Measurements from ENCODE around the gene TMEM203.

DNA sequence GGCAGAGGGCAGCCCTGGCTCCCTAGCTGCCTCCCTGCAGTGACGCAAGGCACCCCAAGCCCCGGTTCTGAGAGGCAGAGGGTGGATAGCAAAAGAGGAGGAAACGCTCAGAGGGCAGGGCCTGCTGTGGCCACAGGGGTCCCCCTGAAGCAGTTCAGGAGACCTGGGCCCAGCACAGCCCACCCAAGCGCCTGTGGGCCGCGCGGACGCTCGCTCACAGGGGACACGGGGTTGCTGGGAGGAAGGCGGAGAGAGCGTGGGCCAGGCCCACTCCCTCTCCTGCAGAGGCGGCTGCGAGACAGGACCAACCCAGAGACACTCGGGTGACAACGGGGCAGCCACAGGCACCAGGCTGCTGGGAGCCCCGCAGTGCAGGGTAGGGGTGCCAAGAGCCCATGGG, 25.7 kb downstream of the TMEM203 start:
- TF ChIP-seq, protein P1, sequence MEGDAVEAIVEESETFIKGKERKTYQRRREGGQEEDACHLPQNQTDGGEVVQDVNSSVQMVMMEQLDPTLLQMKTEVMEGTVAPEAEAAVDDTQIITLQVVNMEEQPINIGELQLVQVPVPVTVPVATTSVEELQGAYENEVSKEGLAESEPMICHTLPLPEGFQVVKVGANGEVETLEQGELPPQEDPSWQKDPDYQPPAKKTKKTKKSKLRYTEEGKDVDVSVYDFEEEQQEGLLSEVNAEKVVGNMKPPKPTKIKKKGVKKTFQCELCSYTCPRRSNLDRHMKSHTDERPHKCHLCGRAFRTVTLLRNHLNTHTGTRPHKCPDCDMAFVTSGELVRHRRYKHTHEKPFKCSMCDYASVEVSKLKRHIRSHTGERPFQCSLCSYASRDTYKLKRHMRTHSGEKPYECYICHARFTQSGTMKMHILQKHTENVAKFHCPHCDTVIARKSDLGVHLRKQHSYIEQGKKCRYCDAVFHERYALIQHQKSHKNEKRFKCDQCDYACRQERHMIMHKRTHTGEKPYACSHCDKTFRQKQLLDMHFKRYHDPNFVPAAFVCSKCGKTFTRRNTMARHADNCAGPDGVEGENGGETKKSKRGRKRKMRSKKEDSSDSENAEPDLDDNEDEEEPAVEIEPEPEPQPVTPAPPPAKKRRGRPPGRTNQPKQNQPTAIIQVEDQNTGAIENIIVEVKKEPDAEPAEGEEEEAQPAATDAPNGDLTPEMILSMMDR (IDR thresholded peaks at IDR 0.05) = no peak
- no peak for TF ChIP-seq POLR2A (IDR thresholded peaks at IDR 0.05)
